Memory B cell (primary cell): ENCODE data around the gene SLC38A10.

Experiments used
- ATAC-seq: fragments of 150-1000 bp; cut with Tn5 transposase; 2 replicates; pipeline ENCODE4 v1.10.0; 2021; ENCODE audit warnings: low read depth, mild to moderate bottlenecking, moderate library complexity
- DNase-seq, 2 donors: peaks; one replicate each; pipeline ENCODE4 v3.0.0; 2022; ENCODE audit warnings: low spot score in 2 of 2
- H3K27ac Mint-ChIP-seq: one replicate; pipeline ENCODE4 v1.8.0; 2022; ENCODE audit warnings: mild to moderate bottlenecking, moderate library complexity, mixed read lengths
- H3K27me3 Mint-ChIP-seq: one replicate; pipeline ENCODE4 v1.8.0; 2022; ENCODE audit warnings: mixed read lengths
- H3K36me3 Mint-ChIP-seq: one replicate; pipeline ENCODE4 v1.8.0; 2022; ENCODE audit warnings: mild to moderate bottlenecking, mixed read lengths
- H3K4me1 Mint-ChIP-seq: one replicate; pipeline ENCODE4 v1.8.0; 2022; ENCODE audit warnings: mixed read lengths
- H3K4me3 Mint-ChIP-seq: one replicate; pipeline ENCODE4 v1.8.0; 2022; ENCODE audit warnings: mild to moderate bottlenecking, moderate library complexity, mixed read lengths
- H3K9me3 Mint-ChIP-seq: one replicate; pipeline ENCODE4 v1.8.0; 2022; ENCODE audit warnings: mixed read lengths

SLC38A10 gene

GRCh38 chr17:81203136-81203535, 92.0 kb downstream of the SLC38A10 start:
- H3K36me3 Mint-ChIP-seq: peaks cover 7% of the 10 kb centered on the region
- ATAC-seq: no peak

GRCh38 chr17:81202318-81202717, 92.8 kb downstream of the SLC38A10 start:
- ATAC-seq (no peak), DNase-seq (no peak)
- no peaks in the 10 kb centered on the region for H3K4me1 Mint-ChIP-seq
- no peaks in the 10 kb centered on the region for H3K9me3 Mint-ChIP-seq
- no peaks in the 10 kb centered on the region for H3K27me3 Mint-ChIP-seq
- H3K36me3 Mint-ChIP-seq: peaks cover 7% of the 10 kb centered on the region
- H3K4me3 Mint-ChIP-seq: no peak overlapping the region
- no peak overlapping the region for H3K27ac Mint-ChIP-seq

More at GRCh38 chr17:81203136-81203535, 92.0 kb downstream of the SLC38A10 start:
- peaks cover 6% of the 10 kb centered on the region for H3K4me1 Mint-ChIP-seq
- H3K4me3 Mint-ChIP-seq: no peak overlapping the region
- DNase-seq: no peak
- no peak overlapping the region for H3K27ac Mint-ChIP-seq
- H3K9me3 Mint-ChIP-seq: no peaks in the 10 kb centered on the region
- no peaks in the 10 kb centered on the region for H3K27me3 Mint-ChIP-seq

GRCh38 chr17:81200695-81201580, 94.2 kb downstream of the SLC38A10 start:
- no peaks in the 10 kb centered on the region for H3K9me3 Mint-ChIP-seq
- no peaks in the 10 kb centered on the region for H3K27me3 Mint-ChIP-seq
- no peaks in the 10 kb centered on the region for H3K4me1 Mint-ChIP-seq
- ATAC-seq: peak; percentile 60
- H3K36me3 Mint-ChIP-seq: peaks cover 7% of the 10 kb centered on the region
- H3K4me3 Mint-ChIP-seq: no peak overlapping the region
- no peak overlapping the region for H3K27ac Mint-ChIP-seq
- no peak for DNase-seq

GRCh38 chr17:81200201-81200600, 94.9 kb downstream of the SLC38A10 start:
- Mint-ChIP-seq H3K4me3 (no peak overlapping the region), H3K27ac (no peak overlapping the region), H3K36me3 (peaks cover 7% of the 10 kb centered on the region), H3K4me1 (no peaks in the 10 kb centered on the region), H3K9me3 (no peaks in the 10 kb centered on the region), H3K27me3 (no peaks in the 10 kb centered on the region)
- ATAC-seq (no peak), DNase-seq (no peak)

- ATAC-seq (no peak), DNase-seq (no peak)
- Mint-ChIP-seq H3K9me3 (no peaks in the 10 kb centered on the region), H3K4me3 (no peak overlapping the region), H3K27ac (no peak overlapping the region), H3K27me3 (no peaks in the 10 kb centered on the region), H3K36me3 (peaks cover 7% of the 10 kb centered on the region), H3K4me1 (no peaks in the 10 kb centered on the region)
These were observed 95.7 kb downstream of the SLC38A10 start for GRCh38 chr17:81199482-81199830.

- Mint-ChIP-seq H3K4me1 (no peaks in the 10 kb centered on the region), H3K9me3 (no peaks in the 10 kb centered on the region)
- no peak for DNase-seq
These were observed 96.2 kb downstream of the SLC38A10 start for GRCh38 chr17:81198826-81199481.

GRCh38 chr17:81197831-81198490, 97.1 kb downstream of the SLC38A10 start:
- no peak for DNase-seq
- Mint-ChIP-seq H3K9me3 (no peaks in the 10 kb centered on the region), H3K27me3 (no peaks in the 10 kb centered on the region)

More at GRCh38 chr17:81198826-81199481, 96.2 kb downstream of the SLC38A10 start:
- ATAC-seq: no peak
- Mint-ChIP-seq H3K27ac (no peak overlapping the region), H3K27me3 (no peaks in the 10 kb centered on the region), H3K4me3 (no peak overlapping the region), H3K36me3 (peaks cover 9% of the 10 kb centered on the region)

GRCh38 chr17:81197409-81197795, 97.7 kb downstream of the SLC38A10 start:
- ATAC-seq: no peak
- no peaks in the 10 kb centered on the region for H3K9me3 Mint-ChIP-seq
- DNase-seq: no peak
- no peaks in the 10 kb centered on the region for H3K27me3 Mint-ChIP-seq
- H3K27ac Mint-ChIP-seq: no peak overlapping the region
- peaks cover 9% of the 10 kb centered on the region for H3K36me3 Mint-ChIP-seq
- H3K4me1 Mint-ChIP-seq: no peaks in the 10 kb centered on the region
- H3K4me3 Mint-ChIP-seq: no peak overlapping the region

More at GRCh38 chr17:81197831-81198490, 97.1 kb downstream of the SLC38A10 start:
- no peak overlapping the region for H3K4me3 Mint-ChIP-seq
- H3K36me3 Mint-ChIP-seq: peaks cover 9% of the 10 kb centered on the region
- no peaks in the 10 kb centered on the region for H3K4me1 Mint-ChIP-seq
- no peak for ATAC-seq
- H3K27ac Mint-ChIP-seq: no peak overlapping the region

- no peak for ATAC-seq
- H3K4me3 Mint-ChIP-seq: no peak overlapping the region
These were observed 98.3 kb downstream of the SLC38A10 start for GRCh38 chr17:81196505-81197408.

GRCh38 chr17:81195941-81196495, 99.1 kb downstream of the SLC38A10 start:
- no peaks in the 10 kb centered on the region for H3K9me3 Mint-ChIP-seq
- ATAC-seq (no peak), DNase-seq (no peak)
- no peaks in the 10 kb centered on the region for H3K27me3 Mint-ChIP-seq
- H3K4me1 Mint-ChIP-seq: no peaks in the 10 kb centered on the region
- H3K36me3 Mint-ChIP-seq: peaks cover 6% of the 10 kb centered on the region
- no peak overlapping the region for H3K27ac Mint-ChIP-seq
- no peak overlapping the region for H3K4me3 Mint-ChIP-seq

More at GRCh38 chr17:81196505-81197408, 98.3 kb downstream of the SLC38A10 start:
- H3K36me3 Mint-ChIP-seq: peaks cover 6% of the 10 kb centered on the region
- no peaks in the 10 kb centered on the region for H3K27me3 Mint-ChIP-seq
- no peak for DNase-seq
- no peak overlapping the region for H3K27ac Mint-ChIP-seq
- H3K4me1 Mint-ChIP-seq: no peaks in the 10 kb centered on the region
- H3K9me3 Mint-ChIP-seq: no peaks in the 10 kb centered on the region
